HG02938 (cell line): ENCODE data around the gene PON3.

ENCODE experiments used
- ATAC-seq: cut with Tn5 transposase; IDR thresholded peaks from one replicate; pipeline ENCODE4 v1.9.1; 2021; ENCODE audit warnings: mild to moderate bottlenecking, moderate library complexity; ENCODE audit not compliant: unreplicated experiment

PON3 gene

DNA sequence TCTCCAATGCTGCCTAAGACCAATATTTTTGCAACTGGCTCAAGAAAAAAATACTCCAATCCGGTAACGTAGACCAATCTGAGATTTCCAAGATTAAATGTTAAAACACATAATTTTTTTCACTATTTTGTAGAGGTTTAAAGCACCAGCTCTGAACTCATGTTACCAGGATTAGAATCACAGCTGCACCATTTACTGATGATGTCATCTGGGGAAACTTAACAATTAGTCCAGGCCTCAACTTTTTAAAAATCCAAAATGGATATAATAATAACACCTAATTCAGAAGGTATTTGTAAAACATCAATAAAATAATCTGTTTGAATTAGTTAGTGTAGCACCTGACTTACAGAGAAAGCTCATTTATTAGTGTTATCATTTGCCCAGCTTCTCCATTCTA lies 86.2 kb downstream of the PON3 start:
- ATAC-seq, result no peak
